Natural killer cell (primary cell): ENCODE data around the gene CMTM1. TPM values are rescaled to one million over a fixed set of nuclear protein-coding genes. Genes with fewer than 3 reads are reported as not detected.
A peak's percentile ranks its signal among the peaks of the same experiment; 100 is the strongest.

Experiments
- ATAC-seq, 3 donors: fragments of 150-1000 bp in 2 of 3; fragments of 200-7000 bp in 1 of 3; cut with Tn5 transposase; 1 replicate in 1 of 3; 2 replicates in 2 of 3; pipeline ENCODE4 v1.10.0; 2021; ENCODE audit warnings: mild to moderate bottlenecking in 2 of 3, moderate library complexity in 2 of 3
- DNase-seq, 2 donors: peaks; one replicate each; pipeline versions ENCODE4 v3.0.0 to v3.0.0-alpha.2; 2013 to 2021; ENCODE audit warnings: mixed read lengths in 1 of 2
- H3K27ac ChIP-seq: one replicate; pipeline ENCODE4 v1.5.1; 2013; ENCODE audit warnings: mild to moderate bottlenecking, low read length
- H3K27me3 ChIP-seq: one replicate; pipeline ENCODE4 v1.6.1; 2013; ENCODE audit warnings: low read length; ENCODE audit not compliant: control insufficient read depth, insufficient read depth
- H3K36me3 ChIP-seq: one replicate; pipeline ENCODE4 v1.6.1; 2013; ENCODE audit warnings: low read length; ENCODE audit not compliant: control insufficient read depth, insufficient read depth
- H3K4me1 ChIP-seq: one replicate; pipeline ENCODE4 v1.6.1; 2013; ENCODE audit warnings: low read length; ENCODE audit not compliant: control insufficient read depth, insufficient read depth
- H3K4me3 ChIP-seq: one replicate; pipeline ENCODE4 v1.5.1; 2013; ENCODE audit warnings: low read length
- H3K9me3 ChIP-seq: one replicate; pipeline ENCODE4 v1.6.1; 2013; ENCODE audit warnings: low read length; ENCODE audit not compliant: control insufficient read depth, insufficient read depth
- H3K27ac Mint-ChIP-seq, 2 donors: one replicate each; pipeline ENCODE4 v1.8.0; 2022; ENCODE audit warnings: mild to moderate bottlenecking in 2 of 2, mixed read lengths in 2 of 2, moderate library complexity in 1 of 2
- H3K27me3 Mint-ChIP-seq, 2 donors: one replicate each; pipeline ENCODE4 v1.8.0; 2022; ENCODE audit warnings: low read depth in 2 of 2, mixed read lengths in 2 of 2
- H3K36me3 Mint-ChIP-seq: one replicate; pipeline ENCODE4 v1.8.0; 2022; ENCODE audit warnings: mixed read lengths
- H3K4me1 Mint-ChIP-seq, 2 donors: one replicate each; pipeline ENCODE4 v1.8.0; 2022; ENCODE audit warnings: mixed read lengths in 2 of 2
- H3K4me3 Mint-ChIP-seq: one replicate; pipeline ENCODE4 v1.8.0; 2022; ENCODE audit warnings: mild to moderate bottlenecking, moderate library complexity, mixed read lengths
- H3K9me3 Mint-ChIP-seq, 2 donors: one replicate each; pipeline ENCODE4 v1.8.0; 2022; ENCODE audit warnings: mixed read lengths in 2 of 2
- CTCF ChIP-seq: fragments of 200-600 bp; IDR thresholded peaks from one replicate; pipeline ENCODE4 v1.8.0; 2022; ENCODE audit warnings: antibody characterized with exemption
- WGBS: methylation state at CpG from one replicate; pipeline ENCODE4 v1.1.7; 2013; ENCODE audit warnings: missing lambda C conversion rate; ENCODE audit not compliant: insufficient coverage; 5-methylcytosine and 5-hydroxymethylcytosine counted together
- intact Hi-C: fragments of 100-400 bp; cut with micrococcal nuclease; formaldehyde crosslinking; loops from one replicate; pipeline ENCODE4 v1.14.2; 2022
- total RNA-seq, 4 donors: library from RNA; stranded (reverse); fragments of 120-200 nt in 1 of 4; gene quantifications; one replicate each; pipeline versions ENCODE4 v1.2.3 to v1.2.4, GENCODE V29; 2013 to 2022

Gene CMTM1
- total RNA-seq, 3 donors from 2014 or later (not counting 1 experiment from before 2014, with no cell fraction given) = 4.4 to 8.5 (median 7.8) TPM

- no peak for DNase-seq
- ATAC-seq = no peak
- WGBS = 75% methylated on average over 5 of the region's 5 CpGs
Observed at GRCh38 chr16:66596986-66597848, 31.0 kb downstream of the CMTM1 start.

GRCh38 chr16:66598111-66598510 lies 31.9 kb downstream of the CMTM1 start:
- no peak overlapping the region for H3K4me3 ChIP-seq
- peaks cover 6% of the 10 kb centered on the region in 2 donors for H3K4me1 Mint-ChIP-seq
- ATAC-seq (no peak), DNase-seq (no peak)
- no peaks in the 10 kb centered on the region for H3K36me3 Mint-ChIP-seq
- no peak overlapping the region for H3K27ac ChIP-seq
- no peak overlapping the region for H3K4me3 Mint-ChIP-seq
- H3K27me3 ChIP-seq = no peaks in the 10 kb centered on the region
- TF ChIP-seq CTCF = no peak
- H3K4me1 ChIP-seq = peaks cover 4% of the 10 kb centered on the region
- WGBS = no CpG with 5 or more reads among the region's 3 CpGs
- H3K36me3 ChIP-seq = no peaks in the 10 kb centered on the region
- no peaks in the 10 kb centered on the region for H3K9me3 Mint-ChIP-seq
- H3K9me3 ChIP-seq = peaks cover 9% of the 10 kb centered on the region
- intact Hi-C loops = no loop called here
- H3K27ac Mint-ChIP-seq = no peak overlapping the region
- H3K27me3 Mint-ChIP-seq = no peaks in the 10 kb centered on the region

More at GRCh38 chr16:66596986-66597848, 31.0 kb downstream of the CMTM1 start:
- Histone ChIP-seq H3K4me1 (no peaks in the 10 kb centered on the region), H3K27me3 (no peaks in the 10 kb centered on the region), H3K9me3 (peaks cover 9% of the 10 kb centered on the region), H3K27ac (no peak overlapping the region), H3K4me3 (no peak overlapping the region), H3K36me3 (no peaks in the 10 kb centered on the region)
- Mint-ChIP-seq H3K4me1 (no peaks in the 10 kb centered on the region), H3K9me3 (no peaks in the 10 kb centered on the region), H3K27ac (no peak overlapping the region), H3K27me3 (no peaks in the 10 kb centered on the region), H3K36me3 (no peaks in the 10 kb centered on the region), H3K4me3 (no peak overlapping the region)
- intact Hi-C loops = no loop called here
- no peak for TF ChIP-seq CTCF

GRCh38 chr16:66599726-66600125 lies 33.5 kb downstream of the CMTM1 start:
- Mint-ChIP-seq H3K4me3 (no peak overlapping the region), H3K27me3 (no peaks in the 10 kb centered on the region), H3K9me3 (no peaks in the 10 kb centered on the region), H3K4me1 (peaks cover 15 to 16% of the 10 kb centered on the region in 2 donors), H3K36me3 (no peaks in the 10 kb centered on the region), H3K27ac (no peak overlapping the region)
- intact Hi-C loops = loop anchor here (5.0 to 10.0 kb wide), 2 partner anchors 47 to 275 kb away; partner anchors contain the start of genes CKLF and TK2
- TF ChIP-seq CTCF = no peak
- no peaks in the 10 kb centered on the region for H3K36me3 ChIP-seq
- H3K4me1 ChIP-seq = peaks cover 15% of the 10 kb centered on the region
- no peak for ATAC-seq
- WGBS = 81% methylated on average over 4 of the region's 4 CpGs
- H3K27ac ChIP-seq = no peak overlapping the region
- peaks cover 9% of the 10 kb centered on the region for H3K9me3 ChIP-seq
- no peaks in the 10 kb centered on the region for H3K27me3 ChIP-seq
- DNase-seq = peak in 1 of 2 donors; percentile 43
- no peak overlapping the region for H3K4me3 ChIP-seq
